Stimulated activated CD4-positive, alpha-beta T cell treated with anti-CD3 and anti-CD28 coated beads, Interleukin-12 subunit alpha, Interleukin-12 subunit beta, amount 100 ng/mL, for 48 hours (primary cell): ENCODE data around the gene DOP1A.

ENCODE experiments used
- DNase-seq, 3 donors: peaks; one replicate each; pipeline ENCODE4 v3.0.0-alpha.2; 2020; ENCODE audit warnings: low read depth in 2 of 3, low spot score in 1 of 3

Gene DOP1A

GRCh38 chr6:83073615-83074014 lies 6.1 kb downstream of the DOP1A start:
- no peak for DNase-seq

GRCh38 chr6:83083476-83083875 lies 16.0 kb downstream of the DOP1A start:
- no peak for DNase-seq

- DNase-seq: no peak
Observed at GRCh38 chr6:83086751-83087150, 19.3 kb downstream of the DOP1A start.

GRCh38 chr6:83092756-83093399 lies 25.4 kb downstream of the DOP1A start:
- no peak for DNase-seq

GRCh38 chr6:83096791-83097190 lies 29.3 kb downstream of the DOP1A start:
- DNase-seq: no peak

- no peak for DNase-seq
Observed at GRCh38 chr6:83097204-83097603, 29.7 kb downstream of the DOP1A start.

- DNase-seq: no peak
Observed at GRCh38 chr6:83097675-83098074, 30.2 kb downstream of the DOP1A start.

GRCh38 chr6:83098589-83098988 lies 31.1 kb downstream of the DOP1A start:
- DNase-seq: no peak

- no peak for DNase-seq
Observed at GRCh38 chr6:83108378-83108777, 40.9 kb downstream of the DOP1A start.

GRCh38 chr6:83113258-83113657 lies 45.8 kb downstream of the DOP1A start:
- no peak for DNase-seq

GRCh38 chr6:83114164-83114563 lies 46.7 kb downstream of the DOP1A start:
- DNase-seq: no peak

GRCh38 chr6:83117802-83118201 lies 50.3 kb downstream of the DOP1A start:
- DNase-seq: no peak

- no peak for DNase-seq
Observed at GRCh38 chr6:83119742-83120300, 52.4 kb downstream of the DOP1A start.

GRCh38 chr6:83124553-83124952 lies 57.1 kb downstream of the DOP1A start:
- DNase-seq: no peak

- DNase-seq: no peak
Observed at GRCh38 chr6:83125425-83125824, 58.0 kb downstream of the DOP1A start.

GRCh38 chr6:83126223-83126622 lies 58.8 kb downstream of the DOP1A start:
- no peak for DNase-seq

- no peak for DNase-seq
Observed at GRCh38 chr6:83126807-83127206, 59.3 kb downstream of the DOP1A start.

- DNase-seq: no peak
Observed at GRCh38 chr6:83127258-83127657, 59.8 kb downstream of the DOP1A start.

GRCh38 chr6:83127976-83128375 lies 60.5 kb downstream of the DOP1A start:
- DNase-seq: no peak

GRCh38 chr6:83132121-83132520 lies 64.7 kb downstream of the DOP1A start:
- no peak for DNase-seq

GRCh38 chr6:83138118-83138722 lies 70.7 kb downstream of the DOP1A start:
- DNase-seq: no peak

- no peak for DNase-seq
Observed at GRCh38 chr6:83138758-83139157, 71.3 kb downstream of the DOP1A start.

- no peak for DNase-seq
Observed at GRCh38 chr6:83151114-83151513, 83.6 kb downstream of the DOP1A start.
